ENCODE measurements around the gene OMA1.

GRCh38 chr1:58447886-58448285 lies 98.6 kb downstream of the OMA1 start:
- TF ChIP-seq CTCF (IDR thresholded peaks at IDR 0.05; ENCODE audit: low read depth, low read length, poor library complexity, severe bottlenecking) (no peak), EZH2phosphoT487 (IDR thresholded peaks at IDR 0.05; ENCODE audit: borderline replicate concordance, low read length) (no peak)
